ENCODE data around the gene INHBE.

- no peak for TF ChIP-seq CTCF (IDR thresholded peaks at IDR 0.05)
- no peak for TF ChIP-seq POLR2AphosphoS5 (IDR thresholded peaks at IDR 0.05; ENCODE audit: low read depth, low read length)
- TF ChIP-seq REST (IDR thresholded peaks at IDR 0.05; ENCODE audit: insufficient read depth in 1 of 2, low read depth in 2 of 2, low read length in 1 of 2), result no peak
- no peak for TF ChIP-seq SIN3A (IDR thresholded peaks at IDR 0.05; ENCODE audit: borderline replicate concordance, insufficient read depth, low read depth, low read length)
Observed at GRCh38 chr12:57474862-57475261, 19.8 kb downstream of the INHBE start.

Measured in Panc1 (cell line).